NT2/D1 (cell line): Measurements from ENCODE around the gene ROR2.

Experiments used
- SUZ12 ChIP-seq: IDR thresholded peaks from 2 replicates; pipeline ENCODE4 v1.6.1; 2011; ENCODE audit not compliant: insufficient read length, insufficient read depth; ENCODE audit errors: extremely low read depth
- YY1 ChIP-seq: IDR thresholded peaks from 2 replicates; pipeline ENCODE4 v1.6.1; 2011; ENCODE audit not compliant: insufficient read length, insufficient read depth
- ZNF274 ChIP-seq: IDR thresholded peaks from 2 replicates; pipeline ENCODE4 v1.6.1; 2011; ENCODE audit warnings: mild to moderate bottlenecking, low read depth, low read length

DNA sequence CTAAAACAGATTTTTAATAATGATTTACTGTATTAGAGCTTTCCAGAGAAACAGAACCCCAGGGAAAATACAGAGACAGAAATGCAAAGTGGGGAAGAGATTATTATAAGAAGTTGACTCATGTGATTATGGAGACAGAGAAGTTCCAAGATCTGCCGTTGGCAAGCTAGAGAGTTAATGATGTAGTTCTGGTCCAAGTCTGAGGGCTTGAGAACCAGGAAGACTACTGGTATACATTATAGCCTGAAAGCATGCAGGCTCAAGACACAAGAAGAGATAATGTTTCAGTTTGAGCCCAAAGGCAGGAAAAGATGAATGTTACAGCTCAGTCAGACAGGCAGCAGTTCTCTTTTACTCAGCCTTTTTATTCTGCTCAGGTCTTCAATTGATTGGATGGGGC, 427.5 kb downstream of the ROR2 start:
- TF ChIP-seq SUZ12 (no peak), ZNF274 (no peak), YY1 (no peak)
